MCF 10A (cell line): ENCODE data around the gene TRPV2. TPM values are rescaled to one million over a fixed set of nuclear protein-coding genes. Genes with fewer than 3 reads are reported as not detected.
"Not testable (repeated sequence)": the region's sequence is repeated elsewhere in the genome, so short reads cannot be mapped to it uniquely, and the experiment has no call there.

Experiments used
- BruUV-seq: library from RNA; stranded (reverse); fragments of 400-500 nt; replicated peaks from 2 replicates; lab custom pipeline; 2021; lab: Mats Ljungman, UMichigan
- CTCF ChIA-PET: fragments of 300-600 bp; sonication (Branson Sonifier 250); formaldehyde crosslinking; extraction: SDS; loops from one replicate; lab custom pipeline; 2021; ENCODE audit warnings: antibody characterized with exemption, inconsistent platforms; lab: Yijun Ruan, JAX
- POLR2A ChIA-PET: fragments of 300-600, 350-650 bp; sonication (Branson Sonifier 250); formaldehyde crosslinking; extraction: SDS; loops from one replicate; lab custom pipeline; 2020; ENCODE audit warnings: antibody characterized with exemption, inconsistent platforms; lab: Yijun Ruan, JAX
- DNase-seq: peaks from one replicate; pipeline ENCODE4 v3.0.0-alpha.2; 2018; ENCODE audit not compliant: unreplicated experiment
- H3K27ac Mint-ChIP-seq: one replicate; pipeline ENCODE4 v1.8.0; 2022; ENCODE audit warnings: mild to moderate bottlenecking, low read depth, mixed read lengths; ENCODE audit not compliant: unreplicated experiment
- H3K27me3 Mint-ChIP-seq: one replicate; pipeline ENCODE4 v1.8.0; 2022; ENCODE audit warnings: mixed read lengths; ENCODE audit not compliant: insufficient read depth, unreplicated experiment
- H3K36me3 Mint-ChIP-seq: one replicate; pipeline ENCODE4 v1.8.0; 2022; ENCODE audit warnings: mild to moderate bottlenecking, moderate library complexity, mixed read lengths; ENCODE audit not compliant: insufficient read depth, unreplicated experiment
- H3K4me1 Mint-ChIP-seq: one replicate; pipeline ENCODE4 v1.8.0; 2022; ENCODE audit warnings: mixed read lengths; ENCODE audit not compliant: insufficient read depth, unreplicated experiment
- H3K4me3 Mint-ChIP-seq: one replicate; pipeline ENCODE4 v1.8.0; 2022; ENCODE audit warnings: mild to moderate bottlenecking, moderate library complexity, mixed read lengths; ENCODE audit not compliant: unreplicated experiment
- H3K9me3 Mint-ChIP-seq: one replicate; pipeline ENCODE4 v1.8.0; 2022; ENCODE audit warnings: mixed read lengths; ENCODE audit not compliant: unreplicated experiment
- intact Hi-C: fragments of 100-400 bp; cut with micrococcal nuclease; formaldehyde crosslinking; loops from 2 replicates; pipeline ENCODE4 v1.14.1; 2022
- total RNA-seq: library from RNA; stranded (reverse); gene quantifications from 2 replicates; pipeline ENCODE4 v1.2.3, GENCODE V29; 2022
- TF ChIP-seq, protein P1 (sequence below): fragments of 200-600 bp; IDR thresholded peaks from one replicate; pipeline ENCODE4 v1.8.0; 2022; ENCODE audit warnings: antibody characterized with exemption, mild to moderate bottlenecking; ENCODE audit not compliant: unreplicated experiment

TRPV2 gene
- total RNA-seq, 1 experiment from 2014 or later = not detected

GRCh38 chr17:16383772-16384287 lies 31.5 kb upstream of the TRPV2 start:
- intact Hi-C loops = loop anchor here (10.0 kb wide), 1 partner anchor 201 kb away; no protein-coding TSS in a partner anchor
- Mint-ChIP-seq H3K27ac (peak overlapping the region; percentile 16), H3K4me3 (peak overlapping the region; percentile 21), H3K36me3 (peaks cover 43% of the 10 kb centered on the region), H3K4me1 (peaks cover 26% of the 10 kb centered on the region), H3K9me3 (no peaks in the 10 kb centered on the region), H3K27me3 (no peaks in the 10 kb centered on the region)
- TF ChIP-seq, protein P1, sequence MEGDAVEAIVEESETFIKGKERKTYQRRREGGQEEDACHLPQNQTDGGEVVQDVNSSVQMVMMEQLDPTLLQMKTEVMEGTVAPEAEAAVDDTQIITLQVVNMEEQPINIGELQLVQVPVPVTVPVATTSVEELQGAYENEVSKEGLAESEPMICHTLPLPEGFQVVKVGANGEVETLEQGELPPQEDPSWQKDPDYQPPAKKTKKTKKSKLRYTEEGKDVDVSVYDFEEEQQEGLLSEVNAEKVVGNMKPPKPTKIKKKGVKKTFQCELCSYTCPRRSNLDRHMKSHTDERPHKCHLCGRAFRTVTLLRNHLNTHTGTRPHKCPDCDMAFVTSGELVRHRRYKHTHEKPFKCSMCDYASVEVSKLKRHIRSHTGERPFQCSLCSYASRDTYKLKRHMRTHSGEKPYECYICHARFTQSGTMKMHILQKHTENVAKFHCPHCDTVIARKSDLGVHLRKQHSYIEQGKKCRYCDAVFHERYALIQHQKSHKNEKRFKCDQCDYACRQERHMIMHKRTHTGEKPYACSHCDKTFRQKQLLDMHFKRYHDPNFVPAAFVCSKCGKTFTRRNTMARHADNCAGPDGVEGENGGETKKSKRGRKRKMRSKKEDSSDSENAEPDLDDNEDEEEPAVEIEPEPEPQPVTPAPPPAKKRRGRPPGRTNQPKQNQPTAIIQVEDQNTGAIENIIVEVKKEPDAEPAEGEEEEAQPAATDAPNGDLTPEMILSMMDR = no peak
- no peak for DNase-seq
- no TSS peak for BruUV-seq
- POLR2A ChIA-PET = interaction anchor here (1.0 to 7.7 kb wide), 4 partner anchors 19 to 57 kb away, joined by 3 to 238 read pairs (median 24); no protein-coding TSS in a partner anchor
- CTCF ChIA-PET = interaction anchor here (1.1 to 3.8 kb wide), 4 partner anchors 20 to 138 kb away, joined by 3 to 18 read pairs (median 5); no protein-coding TSS in a partner anchor

GRCh38 chr17:16384557-16384956 lies 30.8 kb upstream of the TRPV2 start:
- DNase-seq = no peak
- no peaks in the 10 kb centered on the region for H3K9me3 Mint-ChIP-seq
- peak overlapping the region; percentile 16 for H3K27ac Mint-ChIP-seq
- TF ChIP-seq, protein P1 = no peak
- no peaks in the 10 kb centered on the region for H3K27me3 Mint-ChIP-seq
- H3K36me3 Mint-ChIP-seq = peaks cover 43% of the 10 kb centered on the region
- no peak overlapping the region for H3K4me3 Mint-ChIP-seq
- peaks cover 24% of the 10 kb centered on the region for H3K4me1 Mint-ChIP-seq
- no TSS peak for BruUV-seq
- ChIA-PET CTCF (interaction anchor here (1.3 to 2.1 kb wide), 4 partner anchors 21 to 137 kb away, joined by 4 to 18 read pairs (median 16); no protein-coding TSS in a partner anchor), POLR2A (interaction anchor here (0.7 to 1.3 kb wide), 3 partner anchors 54 to 137 kb away, joined by 3 to 15 read pairs (median 5); no protein-coding TSS in a partner anchor)
- intact Hi-C loops = loop anchor here (10.0 kb wide), 1 partner anchor 200 kb away; no protein-coding TSS in a partner anchor

DNA sequence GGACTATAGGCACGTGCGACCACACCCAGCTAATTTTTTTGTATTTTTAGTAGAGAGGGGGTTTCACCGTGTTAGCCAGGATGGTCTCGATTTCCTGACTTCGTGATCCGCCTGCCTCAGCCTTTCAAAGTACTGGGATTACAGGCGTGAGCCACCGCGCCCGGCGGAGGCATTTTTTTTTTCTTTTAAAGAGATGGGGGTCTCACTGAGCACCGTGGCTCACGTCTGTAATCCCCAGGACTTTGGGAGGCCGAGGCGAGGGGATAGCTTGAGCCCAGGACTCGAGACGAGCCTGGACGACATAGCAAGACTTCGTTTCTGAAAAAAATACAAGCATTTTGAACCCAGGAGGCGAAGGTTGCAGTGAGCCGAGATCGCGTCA lies 29.3 kb upstream of the TRPV2 start:
- ChIA-PET POLR2A (interaction anchor here (0.6 to 0.7 kb wide), 2 partner anchors 46 to 183 kb away, joined by 3 read pairs; no protein-coding TSS in a partner anchor), CTCF (interaction anchor here (0.5 to 2.1 kb wide), 11 partner anchors 15 to 148 kb away, joined by 3 to 18 read pairs (median 5); no protein-coding TSS in a partner anchor)
- H3K9me3 Mint-ChIP-seq, H3K27me3 Mint-ChIP-seq, H3K27ac Mint-ChIP-seq, DNase-seq, BruUV-seq: not testable (repeated sequence)
- intact Hi-C loops = loop anchor here (1.0 to 10.0 kb wide), 2 partner anchors 135 to 199 kb away; no protein-coding TSS in a partner anchor
- H3K4me3 Mint-ChIP-seq = peak overlapping the region; percentile 66
- H3K4me1 Mint-ChIP-seq = peaks cover 19% of the 10 kb centered on the region
- peaks cover 34% of the 10 kb centered on the region for H3K36me3 Mint-ChIP-seq

GRCh38 chr17:16391451-16391850 lies 23.9 kb upstream of the TRPV2 start:
- BruUV-seq = no TSS peak
- ChIA-PET POLR2A (interaction anchor here (1.2 kb wide), 1 partner anchor 47 kb away, joined by 9 read pairs; no protein-coding TSS in a partner anchor), CTCF (no interaction called here)
- H3K27me3 Mint-ChIP-seq = no peaks in the 10 kb centered on the region
- H3K4me3 Mint-ChIP-seq = no peak overlapping the region
- TF ChIP-seq, protein P1 = no peak
- H3K9me3 Mint-ChIP-seq = no peaks in the 10 kb centered on the region
- peaks cover 4% of the 10 kb centered on the region for H3K4me1 Mint-ChIP-seq
- intact Hi-C loops = no loop called here
- H3K36me3 Mint-ChIP-seq = no peaks in the 10 kb centered on the region
- DNase-seq = no peak
- no peak overlapping the region for H3K27ac Mint-ChIP-seq

GRCh38 chr17:16392491-16392890 lies 22.9 kb upstream of the TRPV2 start:
- DNase-seq, H3K4me3 Mint-ChIP-seq, H3K36me3 Mint-ChIP-seq, H3K9me3 Mint-ChIP-seq, H3K27ac Mint-ChIP-seq, H3K4me1 Mint-ChIP-seq, H3K27me3 Mint-ChIP-seq, BruUV-seq, intact Hi-C loops: not testable (repeated sequence)
- CTCF ChIA-PET = interaction anchor here (0.7 kb wide), 1 partner anchor 34 kb away, joined by 3 read pairs; no protein-coding TSS in a partner anchor
- POLR2A ChIA-PET = interaction anchor here (1.7 kb wide), 1 partner anchor 46 kb away, joined by 4 read pairs; no protein-coding TSS in a partner anchor

GRCh38 chr17:16395887-16396286 lies 19.5 kb upstream of the TRPV2 start:
- POLR2A ChIA-PET = interaction anchor here (0.9 to 2.4 kb wide), 2 partner anchors 15 to 49 kb away, joined by 3 to 5 read pairs; partner anchors contain the start of gene UBB
- H3K4me3 Mint-ChIP-seq, H3K9me3 Mint-ChIP-seq, BruUV-seq, H3K4me1 Mint-ChIP-seq, H3K27me3 Mint-ChIP-seq, intact Hi-C loops, H3K27ac Mint-ChIP-seq, H3K36me3 Mint-ChIP-seq, DNase-seq, CTCF ChIA-PET: not testable (repeated sequence)
